ENCODE measurements around the gene SRP14.
A peak's percentile ranks its signal among the peaks of the same experiment; 100 is the strongest.

Gene SRP14

GRCh38 chr15:40067921-40068624, 29.1 kb upstream of the SRP14 start:
- DNase-seq = no peak

- no peak for DNase-seq
Observed at GRCh38 chr15:40066589-40066988, 27.6 kb upstream of the SRP14 start.

GRCh38 chr15:40065166-40065565, 26.2 kb upstream of the SRP14 start:
- DNase-seq = no peak

DNA sequence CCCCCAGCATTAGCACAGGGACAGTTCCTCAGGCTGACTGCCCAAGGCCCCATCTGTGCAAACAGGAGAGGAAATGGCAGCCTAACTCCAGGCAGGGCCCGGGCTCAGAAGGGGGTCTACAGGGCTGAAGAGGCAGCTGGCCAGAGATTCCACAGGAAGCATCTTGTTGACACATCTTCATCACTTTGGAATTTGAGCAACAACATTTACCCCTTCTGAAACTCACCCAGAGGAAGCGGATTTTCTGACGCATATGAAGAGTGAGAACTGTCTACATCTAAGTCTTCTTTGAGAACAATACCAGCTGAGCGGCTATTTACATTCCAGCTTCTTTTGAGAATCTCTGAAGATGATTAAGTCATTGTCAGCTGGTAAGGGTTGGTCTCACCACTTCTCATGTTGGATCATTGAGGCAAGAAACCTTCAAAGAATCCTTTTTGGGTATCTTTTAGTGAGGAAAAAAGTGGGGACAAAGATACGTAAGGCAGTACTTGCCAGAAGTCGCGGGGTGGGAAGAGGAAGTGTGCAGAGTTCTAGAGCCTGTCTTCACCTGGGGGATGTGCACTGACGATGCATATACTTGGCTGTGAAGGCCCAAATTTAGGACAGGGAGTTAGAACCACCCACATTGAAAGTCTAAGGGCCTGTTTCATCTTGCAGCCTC, 25.4 kb upstream of the SRP14 start:
- no peak for DNase-seq

DNA sequence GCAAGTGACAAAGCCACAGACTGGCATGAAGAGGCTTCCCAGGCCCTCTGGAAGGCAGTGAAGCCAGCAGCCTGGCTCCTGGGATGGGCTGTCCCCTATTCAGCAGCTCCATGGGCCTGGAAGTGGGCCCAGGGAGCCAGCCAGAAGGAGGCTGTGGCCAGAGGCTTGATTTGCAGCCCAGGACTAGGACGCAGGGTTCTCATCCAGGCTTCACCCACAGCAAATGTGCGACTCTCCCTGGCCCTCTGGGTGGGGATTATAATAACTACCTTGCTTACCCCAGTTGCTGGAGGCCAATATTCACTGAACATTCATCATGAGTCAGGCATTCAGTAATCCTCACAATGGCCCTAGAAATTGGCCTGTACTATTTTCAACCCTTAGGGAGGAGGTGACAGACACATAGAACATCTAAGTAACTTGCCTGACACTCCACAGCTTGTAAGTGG, 24.6 kb upstream of the SRP14 start:
- DNase-seq = no peak

DNA sequence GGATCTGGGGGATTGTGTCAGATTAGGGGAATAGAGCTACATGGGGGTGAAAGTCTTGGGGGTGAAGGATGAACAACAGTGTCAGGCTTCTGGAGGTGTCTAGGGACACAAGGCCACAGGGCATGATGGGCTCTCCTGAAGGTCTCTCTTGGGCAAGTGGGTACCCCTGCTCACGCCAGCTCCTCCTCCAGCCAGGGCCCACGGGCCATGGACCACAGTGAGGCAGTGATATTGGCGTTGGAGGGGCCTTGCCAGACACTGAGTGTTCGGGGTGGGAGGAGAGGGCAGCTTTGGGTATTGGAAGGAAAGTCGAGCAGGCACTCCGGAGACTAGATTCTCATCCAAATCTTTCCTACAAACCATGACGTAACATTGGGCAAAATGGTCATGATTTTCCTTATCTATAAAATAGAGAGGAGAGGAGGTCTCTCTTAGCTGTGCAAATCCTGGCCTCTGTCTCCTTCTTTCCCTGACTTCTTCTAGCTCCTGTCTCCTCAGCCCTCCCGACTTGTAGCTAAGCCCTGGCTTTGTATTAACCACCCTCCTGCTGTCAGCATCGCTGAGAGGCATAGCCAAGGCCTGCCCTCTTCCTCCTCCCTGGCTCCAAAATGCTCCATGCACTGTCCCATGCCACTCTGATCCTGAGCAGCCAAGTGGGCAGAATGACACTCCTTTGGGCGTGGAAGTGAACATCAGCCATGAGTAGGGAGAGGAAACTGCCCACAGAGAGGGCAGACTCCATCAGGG, 24.0 kb upstream of the SRP14 start:
- DNase-seq = no peak

DNA sequence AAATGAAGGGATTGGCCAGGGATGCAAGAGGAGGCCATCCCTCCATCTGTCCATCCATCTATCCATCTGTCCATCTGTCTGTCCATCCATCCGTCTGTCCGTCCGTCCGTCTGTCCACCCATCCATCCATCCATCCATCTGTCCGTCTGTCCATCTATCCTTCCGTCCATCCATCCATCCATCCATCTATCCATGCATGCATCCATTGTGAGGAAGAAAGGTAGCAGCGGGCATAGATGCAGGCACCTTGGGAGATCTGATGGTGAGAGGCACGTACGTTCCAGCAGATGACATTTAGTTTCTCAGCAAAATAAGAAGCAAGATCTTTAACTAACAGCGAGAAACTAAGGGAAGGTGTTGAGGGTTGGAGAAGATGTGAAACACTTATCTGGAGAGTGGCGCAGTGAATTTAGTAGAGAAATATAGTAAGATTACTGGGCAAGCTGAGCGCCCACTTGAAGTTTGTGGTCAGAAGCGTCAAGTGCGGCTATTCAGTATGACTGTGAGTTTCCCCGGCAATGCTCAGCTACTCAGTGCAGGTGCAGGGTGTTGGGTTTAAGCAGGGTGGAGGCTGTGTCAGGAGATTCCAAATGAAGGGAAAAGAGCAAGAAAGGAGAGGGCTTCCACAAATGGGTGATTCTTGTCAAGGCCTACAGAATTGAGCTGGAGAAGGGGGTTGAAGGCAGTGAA, 22.4 kb upstream of the SRP14 start:
- DNase-seq = peak; percentile 50 to 73

- no peak for DNase-seq
Observed at GRCh38 chr15:40060236-40060961, 21.4 kb upstream of the SRP14 start.

DNA sequence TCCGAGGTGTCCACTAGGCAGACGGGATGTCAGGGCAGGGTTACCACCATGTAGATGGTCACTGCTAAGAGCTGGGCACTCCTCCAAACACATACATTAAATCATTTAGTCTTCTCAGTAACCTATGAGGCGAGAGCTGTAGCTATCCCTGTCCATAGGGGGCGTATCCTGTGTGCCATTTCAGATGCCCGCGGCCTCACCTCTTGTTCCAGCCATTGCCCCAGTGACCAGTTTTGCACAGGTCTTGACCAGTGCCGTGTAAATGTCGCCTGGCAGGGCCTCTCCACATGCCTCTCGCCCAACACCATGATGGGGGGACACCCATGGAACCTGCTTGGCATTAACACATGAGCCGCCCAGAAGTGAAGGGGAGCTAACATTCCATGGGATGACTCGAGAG, 20.8 kb upstream of the SRP14 start:
- no peak for DNase-seq

DNA sequence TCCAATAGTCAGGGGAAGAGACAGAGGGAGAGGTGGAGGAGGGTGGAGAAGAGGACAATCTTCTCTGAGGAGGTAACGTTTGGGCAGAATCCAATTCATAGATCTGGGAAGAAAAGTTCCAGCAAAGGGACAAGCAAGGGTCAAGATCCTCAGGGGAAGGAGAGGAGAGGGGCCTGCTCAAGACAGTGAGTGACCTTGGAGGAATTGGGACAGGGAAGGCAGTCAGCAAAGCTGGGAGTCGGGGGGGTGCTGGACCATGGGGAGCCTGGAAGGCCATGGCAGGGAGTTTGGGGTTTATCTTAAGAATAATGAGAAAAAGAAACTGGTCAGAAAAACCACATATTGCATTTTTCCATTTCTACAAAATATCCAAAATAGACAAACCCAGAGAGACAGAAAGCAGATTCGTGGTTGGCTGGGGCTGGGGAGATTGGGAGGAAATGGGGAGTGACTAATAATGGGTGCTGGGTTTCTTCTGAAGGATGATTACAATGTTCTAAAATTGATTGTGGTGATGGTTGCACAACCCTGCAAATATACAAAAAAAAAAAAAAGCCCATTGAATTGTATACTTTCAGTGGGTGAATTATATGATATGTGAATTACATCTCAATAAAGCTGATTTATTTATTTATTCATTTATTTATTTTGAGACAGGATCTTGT, 19.6 kb upstream of the SRP14 start:
- DNase-seq = no peak

- DNase-seq = no peak
Observed at GRCh38 chr15:40055576-40056293, 16.8 kb upstream of the SRP14 start.

DNA sequence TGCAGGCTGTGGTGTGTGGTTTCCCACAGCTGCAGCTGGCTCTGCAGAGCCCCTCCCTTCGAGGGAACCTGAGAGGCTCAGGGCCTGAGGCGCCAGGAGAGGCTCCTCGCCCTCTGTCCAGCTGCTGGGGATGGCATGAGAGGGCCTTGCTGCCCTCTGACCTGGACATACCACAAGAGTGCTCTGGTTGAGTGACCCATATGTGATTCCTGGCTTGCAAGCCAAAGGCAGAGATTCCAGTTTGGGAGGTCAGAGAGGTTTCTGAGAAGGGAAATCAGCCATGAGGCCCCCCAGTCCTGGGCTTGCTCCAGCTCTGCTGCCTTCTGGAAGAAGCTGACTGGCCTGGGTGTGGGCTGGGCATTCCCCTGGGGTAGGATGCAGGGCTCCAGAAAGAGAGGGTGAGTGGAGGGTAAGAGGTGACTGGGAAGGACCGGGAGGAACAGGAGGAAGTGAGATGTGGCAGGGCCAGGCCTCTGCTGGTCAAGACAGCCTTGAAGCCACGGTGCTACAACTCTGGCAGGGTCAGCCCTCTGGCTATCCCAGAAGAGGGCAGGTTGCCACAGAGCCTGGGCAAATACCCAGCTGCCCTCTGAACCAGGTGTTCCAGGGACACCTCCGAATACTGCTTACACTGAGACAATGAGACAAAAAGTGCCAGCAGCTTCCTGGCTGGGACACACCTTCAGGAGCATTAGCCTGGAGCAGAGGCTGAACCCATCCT, 16.0 kb upstream of the SRP14 start:
- peak; percentile 25 to 39 for DNase-seq

DNA sequence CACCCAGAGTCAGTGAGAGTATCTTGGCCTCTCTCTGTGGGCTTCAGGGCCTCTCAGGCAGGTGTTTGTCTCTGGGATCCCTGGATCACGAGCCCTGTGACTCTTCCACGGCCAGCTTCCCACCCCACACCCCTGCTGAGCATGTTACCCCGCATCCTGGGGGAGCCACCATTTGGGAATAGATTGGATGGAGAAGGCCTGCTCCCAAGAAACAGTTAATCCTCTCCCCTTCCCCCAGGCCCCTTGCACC, 15.5 kb upstream of the SRP14 start:
- no peak for DNase-seq

GRCh38 chr15:40053831-40054604, 15.0 kb upstream of the SRP14 start:
- DNase-seq = no peak

DNA sequence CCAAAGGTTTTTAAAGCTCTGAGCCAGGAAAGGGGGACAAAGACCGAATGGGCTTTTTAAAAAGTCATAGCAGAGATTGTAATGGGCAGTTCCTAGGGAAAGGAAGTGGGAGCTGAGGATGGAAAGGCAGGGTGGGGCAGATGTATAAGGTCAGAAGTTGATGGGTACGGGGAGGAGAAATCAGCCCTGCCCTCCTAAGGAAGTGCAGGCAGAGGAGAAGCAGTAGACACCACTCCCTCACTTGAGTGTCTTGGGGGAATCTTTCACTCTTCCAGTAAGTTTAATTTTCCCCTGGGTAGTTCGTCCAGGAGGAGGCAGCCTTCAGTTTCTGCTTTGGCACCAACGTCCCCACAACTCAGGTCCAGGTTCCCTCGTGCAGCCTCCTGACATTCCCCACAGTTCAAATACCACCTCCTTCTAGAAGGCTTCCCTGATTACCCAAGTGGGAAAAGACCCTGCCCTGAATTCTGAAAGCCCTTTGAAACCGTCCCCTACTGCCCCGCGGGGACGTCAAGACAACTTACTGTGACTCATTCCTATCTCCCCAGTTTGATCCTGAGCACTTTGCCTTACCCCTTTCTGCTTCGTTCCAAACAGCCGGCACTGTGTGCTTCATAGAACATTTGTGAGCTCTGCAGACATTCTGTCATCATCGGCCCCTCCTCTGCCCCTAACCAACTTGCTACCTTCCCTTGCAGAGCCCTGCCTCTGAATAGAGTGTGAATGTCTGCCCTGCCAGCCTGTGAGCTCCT, 14.3 kb upstream of the SRP14 start:
- DNase-seq = no peak

- DNase-seq = no peak
Observed at GRCh38 chr15:40052604-40053003, 13.6 kb upstream of the SRP14 start.

DNA sequence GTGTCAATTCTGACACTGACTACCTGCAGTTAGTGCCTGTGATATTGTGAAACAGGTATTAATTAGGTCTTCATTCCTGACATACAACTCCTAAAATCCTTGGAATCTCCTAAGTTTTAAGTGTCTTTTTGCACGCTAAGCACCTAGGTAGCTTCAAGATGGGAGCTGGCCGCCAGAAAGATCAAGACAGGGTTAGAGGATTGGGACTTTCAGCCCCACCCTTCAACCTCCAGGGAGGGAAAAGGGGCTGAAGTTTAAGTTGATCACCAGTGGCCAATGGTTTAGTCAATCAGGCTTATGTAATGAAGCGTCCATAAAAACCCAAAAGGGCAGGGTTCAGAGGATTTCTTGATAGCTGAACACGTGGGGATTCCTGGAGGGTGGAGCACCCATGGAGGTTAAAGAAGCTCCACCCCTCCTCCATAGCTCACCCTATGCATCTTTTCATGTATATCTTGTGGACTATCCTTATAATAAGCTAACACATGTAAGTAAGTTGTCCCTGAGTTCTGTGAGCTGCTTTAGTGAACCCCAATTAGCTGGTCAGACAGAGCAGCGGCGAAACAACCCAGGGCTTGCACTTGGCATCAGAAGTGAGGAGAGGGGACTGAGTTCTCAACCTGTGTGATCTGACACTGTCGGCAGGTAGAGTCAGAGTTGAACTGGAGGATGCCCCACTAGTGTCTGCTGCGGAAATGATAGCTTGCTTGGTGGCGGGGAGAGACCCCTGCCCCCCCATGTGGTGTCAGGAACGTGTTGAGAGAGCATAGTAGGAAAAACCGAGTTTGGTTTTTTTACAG, 12.8 kb upstream of the SRP14 start:
- no peak for DNase-seq

DNA sequence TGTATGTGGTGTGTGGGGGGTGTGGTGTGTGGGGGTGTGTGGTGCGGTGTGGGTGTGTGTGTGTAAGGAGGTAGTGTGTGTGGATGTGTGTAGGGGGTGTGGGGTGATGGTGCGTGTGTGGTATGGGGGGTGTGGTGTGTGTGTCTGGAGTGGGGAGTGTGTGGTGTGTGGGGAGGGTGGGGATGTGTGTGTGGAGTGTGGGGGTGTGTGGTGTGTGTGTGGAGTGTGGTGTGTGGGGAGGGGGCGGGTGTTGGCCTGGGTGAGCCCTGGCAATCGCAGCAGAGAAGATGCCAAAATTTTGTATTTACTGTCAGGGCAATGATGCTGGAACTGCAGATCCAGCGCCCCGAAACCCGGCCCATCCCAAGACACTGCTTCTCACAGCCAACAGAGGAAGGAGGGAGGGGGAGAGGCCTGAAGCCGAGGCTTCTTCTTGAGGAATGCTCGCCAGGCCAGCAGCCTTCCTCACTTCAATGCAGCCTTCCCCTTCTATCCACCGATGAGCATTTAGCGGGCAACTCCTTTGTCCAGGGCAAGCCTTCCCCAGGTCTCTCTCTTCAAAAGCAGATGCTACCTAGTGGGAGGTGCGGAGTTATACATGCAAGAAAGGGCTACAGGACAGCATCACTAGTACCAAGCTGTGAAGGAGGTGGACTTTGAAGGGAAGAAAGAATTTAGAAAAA, 11.9 kb upstream of the SRP14 start:
- DNase-seq = no peak

All from NCI-H187 (cell line).